ENCODE measurements around the gene CST2. TPM values are rescaled to one million over a fixed set of nuclear protein-coding genes. Genes with fewer than 3 reads are reported as not detected.
"Not testable (repeated sequence)": the region's sequence is repeated elsewhere in the genome, so short reads cannot be mapped to it uniquely, and the experiment has no call there.

The CST2 gene
- total RNA-seq, 1 donor from 2014 or later, result not detected

DNA sequence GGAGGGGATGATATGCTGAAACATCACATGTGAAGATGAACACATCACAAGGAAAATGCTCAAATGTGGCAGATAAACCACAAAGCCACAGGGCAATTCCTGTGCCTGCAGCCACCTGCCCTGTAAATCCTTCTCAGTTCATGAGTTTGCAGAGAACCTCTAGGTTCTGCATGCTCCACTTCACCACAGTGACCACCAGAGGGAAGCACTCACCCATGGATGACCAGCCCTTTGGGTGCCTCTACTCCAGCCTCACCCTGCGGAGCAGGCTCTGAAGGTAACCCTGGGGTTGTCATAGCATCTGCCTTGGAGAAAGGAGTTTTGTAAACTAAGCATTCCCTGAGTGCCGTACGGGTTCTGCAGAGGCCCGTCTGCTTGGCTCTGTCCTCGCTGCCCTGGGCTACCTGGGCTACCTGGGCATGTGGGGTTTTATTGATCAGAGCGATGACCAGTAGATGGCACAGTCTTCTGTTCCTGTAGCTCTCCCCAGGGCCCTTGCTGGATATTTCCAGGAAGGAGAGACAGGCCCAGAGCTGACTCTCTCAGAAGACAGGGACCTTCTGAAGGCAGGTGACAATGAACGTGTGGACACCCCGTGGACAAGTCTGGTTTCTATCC, 44.1 kb downstream of the CST2 start:
- peak; percentile 9 for DNase-seq (ENCODE audit: low read depth, low spot score)
- Mint-ChIP-seq H3K36me3 (ENCODE audit: low read depth) (no peaks in the 10 kb centered on the region), H3K9me3 (no peaks in the 10 kb centered on the region), H3K27me3 (ENCODE audit: low read depth) (peaks cover 11% of the 10 kb centered on the region), H3K4me1 (no peaks in the 10 kb centered on the region), H3K4me3 (no peak overlapping the region), H3K27ac (ENCODE audit: unreplicated experiment) (no peak overlapping the region)
- TF ChIP-seq, protein P1, sequence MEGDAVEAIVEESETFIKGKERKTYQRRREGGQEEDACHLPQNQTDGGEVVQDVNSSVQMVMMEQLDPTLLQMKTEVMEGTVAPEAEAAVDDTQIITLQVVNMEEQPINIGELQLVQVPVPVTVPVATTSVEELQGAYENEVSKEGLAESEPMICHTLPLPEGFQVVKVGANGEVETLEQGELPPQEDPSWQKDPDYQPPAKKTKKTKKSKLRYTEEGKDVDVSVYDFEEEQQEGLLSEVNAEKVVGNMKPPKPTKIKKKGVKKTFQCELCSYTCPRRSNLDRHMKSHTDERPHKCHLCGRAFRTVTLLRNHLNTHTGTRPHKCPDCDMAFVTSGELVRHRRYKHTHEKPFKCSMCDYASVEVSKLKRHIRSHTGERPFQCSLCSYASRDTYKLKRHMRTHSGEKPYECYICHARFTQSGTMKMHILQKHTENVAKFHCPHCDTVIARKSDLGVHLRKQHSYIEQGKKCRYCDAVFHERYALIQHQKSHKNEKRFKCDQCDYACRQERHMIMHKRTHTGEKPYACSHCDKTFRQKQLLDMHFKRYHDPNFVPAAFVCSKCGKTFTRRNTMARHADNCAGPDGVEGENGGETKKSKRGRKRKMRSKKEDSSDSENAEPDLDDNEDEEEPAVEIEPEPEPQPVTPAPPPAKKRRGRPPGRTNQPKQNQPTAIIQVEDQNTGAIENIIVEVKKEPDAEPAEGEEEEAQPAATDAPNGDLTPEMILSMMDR (conservative IDR thresholded peaks at IDR 0.05), result peak; percentile 68

DNA sequence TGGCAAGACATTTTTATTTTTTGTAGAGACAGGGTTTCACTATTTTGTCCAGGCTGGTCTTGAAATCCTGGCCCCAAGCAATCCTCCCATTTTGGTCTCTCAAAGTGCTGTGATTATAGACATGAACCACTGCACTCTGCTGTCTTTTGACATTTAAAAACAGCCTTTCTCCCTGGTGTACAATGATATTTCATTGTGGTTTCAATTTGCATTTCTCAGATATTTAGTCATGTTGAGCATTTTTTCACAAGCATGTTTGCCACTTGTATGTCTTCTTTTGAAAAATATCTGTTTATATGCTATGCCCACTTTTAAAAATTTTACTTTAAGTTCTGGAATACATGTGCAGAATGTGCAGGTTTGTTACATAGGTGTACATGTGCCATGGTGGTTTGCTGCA, 47.9 kb downstream of the CST2 start:
- peaks cover 10% of the 10 kb centered on the region for H3K27me3 Mint-ChIP-seq (ENCODE audit: low read depth)
- not testable (repeated sequence) for H3K36me3 Mint-ChIP-seq (ENCODE audit: low read depth); H3K4me1 Mint-ChIP-seq; H3K9me3 Mint-ChIP-seq; DNase-seq (ENCODE audit: low read depth, low spot score); H3K4me3 Mint-ChIP-seq; H3K27ac Mint-ChIP-seq (ENCODE audit: unreplicated experiment)

DNA sequence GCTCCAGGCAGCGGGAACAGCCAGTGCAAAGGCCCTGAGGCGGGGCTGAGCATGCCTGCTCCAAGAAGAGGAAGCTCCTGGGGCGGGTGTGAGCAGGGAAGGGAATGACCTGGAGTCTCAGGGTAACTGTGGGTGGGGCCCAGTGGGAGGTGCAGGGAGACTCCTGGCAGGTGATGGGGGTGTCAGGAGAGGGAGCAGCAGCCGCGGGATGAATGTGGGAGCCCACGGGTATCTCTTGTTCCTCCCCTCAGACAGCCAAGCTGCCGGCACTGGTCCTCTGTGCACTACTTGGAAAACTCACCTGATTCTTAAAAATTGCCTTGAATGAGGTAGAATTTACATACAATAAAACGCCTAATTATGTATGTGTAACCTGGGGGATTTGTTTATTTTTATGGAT, 49.1 kb downstream of the CST2 start:
- H3K27me3 Mint-ChIP-seq (ENCODE audit: low read depth), result peaks cover 17% of the 10 kb centered on the region
- not testable (repeated sequence) for H3K4me3 Mint-ChIP-seq

DNA sequence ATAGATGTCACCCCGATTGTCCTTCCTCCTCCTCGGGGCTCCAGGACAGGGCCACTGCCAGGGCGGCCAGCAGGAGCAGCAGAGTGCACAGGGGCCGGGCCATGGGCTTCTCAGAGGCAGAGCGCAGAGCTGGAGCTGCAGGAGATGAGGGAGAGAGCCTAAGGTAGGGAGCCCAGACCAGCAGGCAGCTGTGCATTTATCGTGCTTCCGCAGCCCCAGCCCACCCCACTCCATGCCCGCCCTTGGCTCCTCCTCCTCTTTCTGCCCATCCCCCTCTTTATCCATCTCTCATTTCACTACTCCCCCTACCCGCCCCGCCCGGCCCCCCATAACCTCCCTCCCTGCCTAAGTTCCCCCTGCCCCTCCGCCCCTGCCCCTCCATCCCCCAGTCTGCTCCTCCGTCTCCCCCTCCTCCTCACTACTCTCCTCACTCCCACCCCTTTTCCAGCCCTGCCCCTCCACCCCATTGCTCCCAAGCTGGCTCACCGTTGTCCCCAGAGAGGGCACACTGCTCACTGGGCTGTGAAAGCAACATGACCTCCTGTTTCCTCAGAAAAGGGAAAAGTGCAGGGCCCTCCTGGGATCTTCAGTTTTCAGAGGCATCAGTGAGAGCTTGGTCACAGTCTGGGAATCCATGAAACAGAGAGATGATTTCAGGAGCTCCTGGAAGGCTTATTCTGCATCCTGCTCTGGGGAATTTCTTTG, 50.3 kb downstream of the CST2 start:
- H3K4me1 Mint-ChIP-seq, result no peaks in the 10 kb centered on the region
- no peak for DNase-seq (ENCODE audit: low read depth, low spot score)
- no peak overlapping the region for H3K27ac Mint-ChIP-seq (ENCODE audit: unreplicated experiment)
- no peak overlapping the region for H3K4me3 Mint-ChIP-seq
- no peaks in the 10 kb centered on the region for H3K9me3 Mint-ChIP-seq
- peaks cover 20% of the 10 kb centered on the region for H3K27me3 Mint-ChIP-seq (ENCODE audit: low read depth)
- H3K36me3 Mint-ChIP-seq (ENCODE audit: low read depth), result no peaks in the 10 kb centered on the region
- TF ChIP-seq, protein P1 (conservative IDR thresholded peaks at IDR 0.05), result no peak

More for the DNA sequence above, 49.1 kb downstream of the CST2 start:
- DNase-seq (ENCODE audit: low read depth, low spot score); H3K27ac Mint-ChIP-seq (ENCODE audit: unreplicated experiment); H3K9me3 Mint-ChIP-seq; H3K36me3 Mint-ChIP-seq (ENCODE audit: low read depth); H3K4me1 Mint-ChIP-seq: not testable (repeated sequence)

DNA sequence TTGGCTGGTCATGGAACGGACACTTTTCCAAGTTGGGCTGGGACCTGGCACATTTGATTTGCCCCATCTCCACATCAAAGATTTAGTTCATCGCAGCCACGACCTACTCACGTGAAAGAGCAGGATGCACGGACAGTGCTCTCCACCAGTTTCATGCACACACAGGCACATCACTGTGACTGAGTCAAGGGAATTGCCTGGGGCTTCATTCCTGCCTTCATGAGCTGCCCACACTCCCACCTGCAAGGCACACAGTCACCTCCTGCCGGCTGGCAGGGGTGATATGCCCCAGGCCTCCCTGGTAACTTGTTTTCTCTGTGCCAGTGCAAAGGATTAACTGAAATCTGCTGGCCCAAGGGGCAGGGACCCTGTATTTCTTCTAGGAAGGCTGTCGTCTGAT, 52.4 kb downstream of the CST2 start:
- no peak for DNase-seq (ENCODE audit: low read depth, low spot score)
- TF ChIP-seq, protein P1 (conservative IDR thresholded peaks at IDR 0.05), result no peak

More for the DNA sequence above, 52.4 kb downstream of the CST2 start:
- H3K36me3 Mint-ChIP-seq (ENCODE audit: low read depth), result no peaks in the 10 kb centered on the region
- no peak overlapping the region for H3K4me3 Mint-ChIP-seq
- peaks cover 23% of the 10 kb centered on the region for H3K27me3 Mint-ChIP-seq (ENCODE audit: low read depth)
- H3K4me1 Mint-ChIP-seq, result no peaks in the 10 kb centered on the region
- no peak overlapping the region for H3K27ac Mint-ChIP-seq (ENCODE audit: unreplicated experiment)
- no peaks in the 10 kb centered on the region for H3K9me3 Mint-ChIP-seq

Other genes with a start within 250 kb of the CST2 start
- not detected in 2 replicates for gene CST9, start 220.8 kb downstream of the CST2 start, total RNA-seq
- 145 and 146 TPM in 2 replicates for gene CST3, start 188.8 kb downstream of the CST2 start, total RNA-seq
- not detected in 2 replicates for gene CST4, start 137.7 kb downstream of the CST2 start, total RNA-seq
- gene CST1, start 75.8 kb downstream of the CST2 start, total RNA-seq, result not detected in 2 replicates
- not detected in 2 replicates for gene CST5, start 53.0 kb upstream of the CST2 start, total RNA-seq
- gene GGTLC1, start 162.1 kb upstream of the CST2 start, total RNA-seq, result not detected in 2 replicates

Data from neural crest cell (in vitro differentiated cells).